HG03378 (cell line): Measurements from ENCODE around the gene ZDHHC5.
"Not testable (repeated sequence)": the region's sequence is repeated elsewhere in the genome, so short reads cannot be mapped to it uniquely, and the experiment has no call there.

ENCODE experiments used
- ATAC-seq: cut with Tn5 transposase; IDR thresholded peaks from one replicate; pipeline ENCODE4 v1.9.1; 2021; ENCODE audit warnings: mild to moderate bottlenecking, moderate library complexity; ENCODE audit not compliant: unreplicated experiment

Gene ZDHHC5

DNA sequence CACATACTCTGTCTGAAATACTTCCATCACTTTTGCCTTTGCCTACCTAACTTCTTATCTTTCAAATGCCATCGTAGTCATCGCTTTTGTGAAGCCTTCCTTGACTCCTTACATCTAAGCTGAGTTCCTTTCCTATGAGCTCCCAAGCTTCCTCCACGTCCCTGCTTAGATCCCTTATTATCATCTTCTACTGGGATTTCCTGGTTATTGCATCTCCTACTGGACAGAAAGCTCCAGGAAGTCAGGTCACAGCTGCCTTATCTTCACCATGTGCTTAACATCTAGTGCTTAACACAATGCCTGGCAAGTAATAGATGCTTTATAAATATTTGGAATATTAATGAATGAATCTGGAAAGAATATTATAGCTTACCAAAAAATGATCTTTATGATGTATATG, 24.1 kb upstream of the ZDHHC5 start:
- ATAC-seq: no peak

DNA sequence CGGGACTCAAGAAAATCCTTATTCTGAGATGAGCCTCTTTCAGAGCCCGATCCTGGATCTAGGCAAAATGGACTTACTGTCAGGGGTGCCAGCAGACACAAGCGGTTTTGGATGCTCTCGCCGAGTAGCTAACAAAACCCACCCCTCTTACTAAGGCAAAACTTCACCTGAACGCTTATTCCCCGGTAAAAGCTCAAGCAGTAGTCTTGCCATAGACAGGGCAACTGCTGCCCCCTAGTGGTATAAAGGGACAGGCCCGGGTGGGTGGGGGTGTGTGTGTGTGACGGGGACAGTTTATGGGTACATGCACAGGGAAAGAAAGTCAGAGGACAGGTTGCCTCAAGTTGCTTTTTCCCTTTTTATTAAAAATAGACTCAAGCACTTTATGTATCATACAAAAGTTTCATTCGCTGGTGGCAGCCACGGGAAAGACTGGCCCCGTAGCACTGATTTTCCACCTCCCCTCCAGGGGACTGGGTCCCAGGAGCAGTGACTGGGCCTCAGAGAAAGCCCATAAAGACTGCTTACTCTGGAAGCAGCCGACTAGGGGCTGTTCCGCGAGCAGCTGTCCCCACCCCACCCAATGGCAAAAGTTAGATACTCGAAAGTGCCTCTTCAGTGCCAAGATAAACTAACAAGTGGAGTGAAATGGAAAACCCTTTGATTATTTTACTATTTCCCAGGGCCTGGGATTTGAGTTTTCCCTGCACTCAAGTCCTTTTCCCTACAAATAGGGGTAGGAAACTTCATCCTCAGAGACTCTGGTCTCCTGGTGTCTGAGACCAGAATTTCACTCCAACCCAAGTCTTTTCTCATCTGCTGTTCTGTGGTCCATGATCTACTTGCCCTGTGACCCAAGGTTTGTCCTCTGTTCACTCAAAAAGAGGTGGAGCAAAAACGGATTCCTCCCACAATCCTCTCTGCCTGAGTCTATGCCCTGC, 22.9 kb upstream of the ZDHHC5 start:
- ATAC-seq: peak; percentile 42

DNA sequence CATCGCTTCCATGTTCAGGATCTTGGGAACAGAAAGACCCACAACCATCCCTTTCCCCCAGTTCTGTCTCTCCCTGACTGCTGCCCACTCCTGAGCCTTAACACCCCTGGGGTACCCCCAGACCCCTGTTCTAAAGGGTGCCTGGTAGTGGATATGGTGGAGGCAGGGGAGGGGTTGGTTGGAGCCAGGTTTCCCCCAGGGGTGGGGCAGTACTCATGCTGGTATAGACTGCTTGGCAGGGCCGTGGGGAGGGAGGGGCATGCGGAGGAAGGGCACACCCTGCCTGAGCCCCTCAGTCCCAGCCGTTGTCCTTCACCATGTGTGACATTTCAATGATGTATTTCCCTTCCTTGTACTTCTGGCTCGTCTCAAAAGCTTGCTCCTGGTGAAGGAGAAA, 22.2 kb upstream of the ZDHHC5 start:
- ATAC-seq: no peak

DNA sequence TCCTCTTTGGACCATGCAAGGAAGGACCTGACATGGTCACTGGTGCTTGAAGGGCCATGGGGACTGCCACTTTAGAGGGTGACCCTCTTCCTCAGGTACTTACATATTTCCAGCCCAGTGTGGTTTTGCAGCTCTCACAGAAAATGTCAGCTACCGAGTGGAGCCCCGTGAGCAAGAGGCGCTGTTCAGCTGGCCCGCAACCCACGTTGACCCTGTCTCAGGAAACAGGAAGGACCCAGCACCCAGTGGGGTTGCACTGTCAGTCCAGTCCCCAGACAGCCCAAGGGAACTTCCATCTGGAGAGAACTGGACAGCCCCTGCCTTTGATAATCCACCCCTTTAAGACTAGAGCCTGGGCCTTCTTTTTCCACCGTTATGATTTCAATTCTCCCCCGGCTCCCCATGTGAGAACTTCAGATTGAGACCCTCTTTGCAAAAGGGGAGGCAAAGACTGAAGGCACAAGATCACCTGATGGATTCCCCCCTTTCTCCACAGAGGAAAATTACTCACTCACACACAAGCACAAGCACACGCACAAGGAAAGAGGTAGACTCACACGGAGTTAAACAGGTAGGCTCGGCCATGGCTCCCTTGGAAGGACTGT, 21.6 kb upstream of the ZDHHC5 start:
- ATAC-seq: no peak

DNA sequence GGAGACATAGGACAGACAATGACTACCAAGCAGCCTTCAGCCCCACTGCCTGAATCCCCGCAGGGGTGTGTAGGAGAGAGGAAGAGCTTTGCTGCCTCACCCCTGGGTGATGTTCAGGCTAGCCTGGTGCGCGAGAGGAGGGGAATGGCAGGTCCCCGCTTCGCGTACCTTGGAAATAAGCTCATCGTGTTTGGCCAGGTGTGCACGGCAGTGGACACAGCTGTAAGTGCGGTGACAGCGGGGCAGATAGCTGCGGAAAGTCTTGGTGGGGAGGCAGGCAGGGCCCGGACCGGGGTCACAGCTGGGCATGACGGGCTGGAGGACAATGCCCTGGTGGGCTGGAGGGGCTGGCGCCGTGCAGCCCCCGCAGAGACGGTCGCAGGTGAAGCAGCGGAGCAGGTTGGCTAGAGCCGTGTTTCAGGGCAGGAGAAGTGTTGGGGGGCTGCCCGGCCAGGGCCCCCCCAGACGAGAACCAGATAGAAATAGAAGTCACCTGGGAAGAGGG, 21.1 kb upstream of the ZDHHC5 start:
- ATAC-seq: no peak

DNA sequence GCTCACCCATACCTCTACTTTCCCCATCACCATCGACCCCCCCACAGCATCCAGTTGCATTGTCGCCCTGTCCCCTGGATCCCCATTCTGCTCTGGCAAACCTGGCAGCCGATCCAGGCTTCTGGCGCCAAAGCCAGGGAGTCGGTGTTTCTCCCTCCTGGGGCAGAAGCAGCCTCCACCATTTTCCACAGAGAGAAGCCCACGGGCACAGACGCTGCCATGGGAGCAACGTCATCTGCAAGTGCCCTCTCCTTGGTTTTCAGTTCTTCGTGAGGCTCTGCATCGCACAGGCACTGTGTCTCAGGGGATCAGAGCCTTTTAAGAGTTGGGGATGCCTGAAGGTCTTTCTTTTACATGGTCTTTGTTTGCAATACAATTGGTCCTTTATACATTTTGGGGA, 20.5 kb upstream of the ZDHHC5 start:
- no peak for ATAC-seq

DNA sequence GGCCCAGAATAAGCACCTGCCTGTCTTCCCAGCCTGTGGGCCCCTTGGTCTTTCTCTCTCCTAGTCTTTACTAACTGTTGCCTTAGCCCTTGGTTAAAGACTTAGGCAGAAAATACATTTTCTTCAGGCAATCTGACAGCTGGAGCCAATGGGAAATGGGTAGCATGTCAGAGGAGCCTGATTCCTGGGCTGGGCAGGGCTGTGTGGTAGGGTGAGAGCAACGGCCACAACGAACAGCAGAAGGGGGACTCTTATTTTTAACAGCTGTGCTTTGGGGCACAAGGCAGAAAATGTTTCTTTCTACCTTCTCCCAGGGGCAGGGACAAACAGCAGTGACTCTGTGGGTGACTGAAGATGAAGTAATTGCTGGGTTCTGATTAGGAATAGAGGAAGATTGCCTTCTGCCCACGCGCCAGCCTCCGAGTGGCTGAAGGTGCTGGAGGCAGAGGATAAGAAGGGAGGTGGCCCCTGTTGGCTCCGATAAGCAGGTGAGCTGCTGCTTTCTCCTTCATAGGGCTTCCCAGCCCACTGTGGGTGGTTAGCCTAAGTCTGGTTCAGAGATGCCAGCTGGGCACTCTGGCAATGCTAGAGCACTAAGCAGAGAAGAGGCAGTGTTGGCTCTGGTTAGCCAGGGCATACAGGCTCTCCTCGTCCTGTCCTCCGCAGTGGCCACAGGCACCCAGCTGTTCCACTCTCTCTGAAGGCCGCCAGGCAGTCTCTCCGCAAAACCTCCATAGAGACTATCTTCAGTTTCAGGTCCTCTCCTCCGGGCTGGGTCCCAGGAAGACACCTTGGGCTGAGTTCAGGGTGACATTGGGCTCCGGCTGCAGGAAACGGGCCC, 19.7 kb upstream of the ZDHHC5 start:
- ATAC-seq: no peak

DNA sequence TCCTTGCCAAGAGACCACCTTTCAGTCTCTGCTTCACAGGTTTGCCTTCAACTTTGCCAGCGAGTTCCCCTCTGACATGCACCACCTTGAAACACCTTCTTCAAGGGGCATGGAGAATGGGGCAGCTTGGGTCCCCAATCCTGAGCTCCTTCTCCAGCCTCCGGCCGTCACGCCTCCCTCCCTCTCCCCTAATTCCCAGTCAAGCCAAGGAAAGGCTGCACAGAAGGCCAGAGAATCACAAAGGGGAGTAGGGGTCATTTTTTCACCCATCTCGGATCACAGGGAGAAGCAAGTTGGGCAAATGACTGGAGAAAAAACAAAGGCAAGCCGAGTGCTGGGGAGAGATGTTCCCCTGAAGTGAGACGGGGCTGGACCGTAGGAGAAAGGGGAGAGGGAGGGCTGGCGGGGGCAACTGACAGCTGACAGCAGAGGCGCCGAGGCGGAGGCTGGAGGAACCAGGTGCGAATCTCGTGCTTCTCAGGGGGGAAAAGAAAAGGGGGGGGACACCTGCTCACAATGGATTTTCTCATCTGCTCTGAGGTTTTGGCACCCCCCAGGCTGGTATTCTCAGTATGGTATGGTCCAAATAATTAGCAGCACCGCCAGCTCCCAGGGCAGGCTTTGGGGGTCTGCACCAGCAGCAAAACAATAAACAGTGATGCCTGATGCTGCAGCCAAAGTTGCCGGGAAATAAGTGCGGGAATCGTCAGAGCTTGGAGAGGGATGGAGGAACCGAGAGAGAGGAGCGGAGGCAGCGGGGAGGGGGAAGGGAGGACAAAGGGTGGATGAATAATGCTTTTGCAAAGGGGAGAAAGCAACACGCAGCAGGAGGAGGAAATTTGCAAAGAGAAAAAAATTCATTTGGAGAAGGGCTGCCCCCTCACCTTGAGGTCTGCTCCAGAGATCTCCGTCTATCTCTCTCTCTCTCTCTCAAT, 18.8 kb upstream of the ZDHHC5 start:
- ATAC-seq: no peak

DNA sequence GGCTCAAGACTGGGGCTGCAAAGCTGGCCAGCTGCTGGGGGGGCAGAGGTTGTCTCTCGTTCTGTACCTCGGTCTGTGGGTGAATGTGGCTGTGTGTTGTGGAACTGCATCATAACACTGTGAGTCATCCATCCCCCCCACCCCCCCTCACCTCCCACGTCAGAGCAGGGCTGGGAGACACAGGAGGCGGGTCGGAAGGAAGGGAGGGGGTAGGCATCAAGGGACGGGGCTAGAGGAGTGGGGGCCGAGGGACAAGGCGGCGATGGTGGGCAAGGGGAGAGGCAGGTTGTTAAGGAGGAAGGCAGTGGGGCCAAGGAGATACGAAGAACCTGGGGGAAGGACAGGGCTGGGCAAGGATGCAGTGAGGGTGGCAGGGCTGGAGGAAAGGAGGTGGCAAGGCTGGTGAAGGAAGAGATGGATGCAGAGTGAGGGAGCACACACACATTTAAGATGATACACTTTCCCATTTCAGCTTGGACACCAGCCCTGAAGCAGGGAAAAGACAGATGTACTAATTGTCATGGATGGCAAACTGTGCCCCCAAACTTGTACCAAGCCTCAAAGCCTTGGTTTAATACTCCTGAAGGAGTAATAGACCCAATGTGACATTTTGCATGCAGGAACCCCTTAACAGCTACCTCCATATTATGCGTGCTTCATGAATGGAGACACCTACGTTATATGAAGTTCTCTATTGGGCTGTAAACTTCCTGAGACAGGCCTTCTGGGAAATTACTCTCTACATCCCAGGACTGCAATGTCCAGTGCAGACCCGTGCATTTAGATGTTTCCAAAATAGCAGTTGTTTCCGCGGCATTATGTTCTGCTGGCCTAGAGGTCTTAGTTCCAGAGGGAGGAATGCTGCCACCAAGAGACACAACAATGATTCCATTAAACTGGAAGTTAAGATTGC, 17.8 kb upstream of the ZDHHC5 start, which contains the start of gene YPEL4:
TSS of gene YPEL4 (minus strand) at position 87 of the 913 bp plus-strand sequence. CDS start 2,805 bp downstream, outside the sequence.
- ATAC-seq: no peak

DNA sequence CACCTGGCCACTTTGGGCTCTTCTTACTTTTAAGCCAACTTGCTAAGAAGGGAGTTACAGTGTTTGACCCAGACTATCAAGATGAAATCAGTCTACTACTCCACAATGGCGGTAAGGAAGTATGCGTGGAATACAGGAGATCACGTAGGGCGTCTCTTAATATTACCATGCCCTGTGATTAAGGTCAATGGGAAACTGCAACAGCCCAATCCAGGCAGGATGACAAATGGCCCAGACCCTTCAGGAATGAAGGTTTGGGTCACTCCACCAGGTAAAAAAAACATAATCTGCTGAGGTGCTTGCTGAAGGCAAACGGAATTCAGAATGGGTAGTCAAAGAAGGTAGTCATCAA, 17.2 kb upstream of the ZDHHC5 start:
- no peak for ATAC-seq

DNA sequence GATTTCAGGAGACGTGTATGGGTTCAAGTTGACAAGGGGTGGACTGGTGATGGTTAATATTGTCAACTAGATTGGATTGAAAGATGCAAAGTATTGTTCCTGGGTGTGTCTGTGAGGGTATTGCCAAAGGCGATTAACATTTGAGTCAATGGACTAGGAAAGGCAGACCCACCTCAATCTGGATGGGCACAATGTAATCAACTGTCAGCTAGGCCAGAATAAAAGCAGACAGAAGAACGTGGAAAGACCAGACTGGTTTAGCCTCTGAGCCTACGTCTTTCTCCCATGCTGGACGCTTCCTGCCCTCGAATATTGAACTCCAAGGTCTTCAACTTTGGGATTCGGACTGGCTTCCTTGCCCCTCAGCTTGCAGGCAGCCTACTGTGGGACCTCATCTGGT, 16.5 kb upstream of the ZDHHC5 start:
- ATAC-seq: no peak

DNA sequence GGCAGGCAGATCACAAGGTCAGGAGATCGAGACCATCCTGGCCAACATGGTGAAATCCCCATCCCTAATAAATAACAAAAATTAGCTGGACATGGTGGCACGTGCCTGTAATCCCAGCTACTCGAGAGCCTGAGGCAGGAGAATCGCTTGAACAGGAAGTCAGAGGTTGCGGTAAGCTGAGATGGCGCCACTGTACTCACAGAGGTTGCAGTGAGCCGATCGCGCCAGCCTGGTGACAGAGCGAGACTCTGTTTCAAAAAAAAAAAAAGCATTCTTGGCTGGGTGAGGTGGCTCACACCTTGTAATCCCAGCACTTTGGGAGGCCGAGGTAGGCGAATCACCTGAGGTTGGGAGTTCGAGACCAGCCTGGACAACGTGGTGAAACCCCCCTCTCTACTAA, 15.7 kb upstream of the ZDHHC5 start:
- not testable (repeated sequence) for ATAC-seq

DNA sequence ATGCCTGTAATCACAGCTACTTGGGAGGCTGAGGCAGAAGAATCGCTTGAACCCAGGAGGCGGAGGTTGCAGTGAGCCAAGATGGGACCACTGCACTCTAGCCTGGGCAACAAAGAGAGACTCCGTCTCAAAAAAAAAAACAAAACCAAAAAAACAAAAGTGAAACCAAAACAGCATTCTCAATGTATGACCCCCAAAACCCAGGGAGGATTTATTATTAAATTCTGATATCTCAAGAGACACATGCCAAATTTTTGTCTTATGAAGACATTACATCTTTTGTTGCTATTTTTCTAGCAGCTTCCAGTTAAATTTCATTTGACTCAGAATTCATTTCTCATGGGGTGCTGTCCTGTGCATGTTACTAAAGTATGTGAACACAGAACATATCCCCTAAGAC, 15.3 kb upstream of the ZDHHC5 start:
- ATAC-seq: no peak

DNA sequence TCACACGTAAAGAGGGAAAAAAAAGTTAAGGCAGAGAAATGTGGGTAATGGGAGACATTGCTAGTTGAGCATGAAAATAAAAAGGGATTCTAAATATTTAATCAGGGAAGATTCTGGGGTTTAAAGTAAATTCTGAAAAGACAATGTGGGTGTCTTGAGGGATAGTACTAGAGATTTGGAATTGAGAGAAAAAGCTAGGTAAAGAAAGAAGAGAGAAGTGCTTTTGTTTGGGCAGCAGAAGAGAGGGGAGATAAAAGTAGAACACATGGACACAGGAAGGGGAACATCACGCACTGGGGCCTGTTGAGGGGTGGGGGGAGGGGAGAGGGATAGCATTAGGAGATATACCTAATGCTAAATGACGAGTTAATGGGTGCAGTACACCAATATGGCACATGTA, 14.8 kb upstream of the ZDHHC5 start:
- no peak for ATAC-seq

DNA sequence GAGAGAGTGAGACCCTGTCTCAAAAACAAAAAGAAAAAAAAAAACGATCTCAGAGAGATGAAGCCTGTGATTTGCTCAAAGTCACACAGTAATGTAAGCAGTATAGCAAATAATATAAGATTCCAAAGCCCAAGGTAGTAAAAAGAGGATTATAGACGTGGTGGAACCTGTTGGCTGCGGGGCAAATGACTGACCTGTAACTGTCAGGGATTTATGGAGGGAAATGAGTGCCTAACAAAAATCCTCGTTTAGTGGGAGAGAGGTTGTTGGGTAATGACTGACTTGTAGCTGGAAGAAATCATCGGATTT, 11.1 kb upstream of the ZDHHC5 start:
- ATAC-seq: no peak

DNA sequence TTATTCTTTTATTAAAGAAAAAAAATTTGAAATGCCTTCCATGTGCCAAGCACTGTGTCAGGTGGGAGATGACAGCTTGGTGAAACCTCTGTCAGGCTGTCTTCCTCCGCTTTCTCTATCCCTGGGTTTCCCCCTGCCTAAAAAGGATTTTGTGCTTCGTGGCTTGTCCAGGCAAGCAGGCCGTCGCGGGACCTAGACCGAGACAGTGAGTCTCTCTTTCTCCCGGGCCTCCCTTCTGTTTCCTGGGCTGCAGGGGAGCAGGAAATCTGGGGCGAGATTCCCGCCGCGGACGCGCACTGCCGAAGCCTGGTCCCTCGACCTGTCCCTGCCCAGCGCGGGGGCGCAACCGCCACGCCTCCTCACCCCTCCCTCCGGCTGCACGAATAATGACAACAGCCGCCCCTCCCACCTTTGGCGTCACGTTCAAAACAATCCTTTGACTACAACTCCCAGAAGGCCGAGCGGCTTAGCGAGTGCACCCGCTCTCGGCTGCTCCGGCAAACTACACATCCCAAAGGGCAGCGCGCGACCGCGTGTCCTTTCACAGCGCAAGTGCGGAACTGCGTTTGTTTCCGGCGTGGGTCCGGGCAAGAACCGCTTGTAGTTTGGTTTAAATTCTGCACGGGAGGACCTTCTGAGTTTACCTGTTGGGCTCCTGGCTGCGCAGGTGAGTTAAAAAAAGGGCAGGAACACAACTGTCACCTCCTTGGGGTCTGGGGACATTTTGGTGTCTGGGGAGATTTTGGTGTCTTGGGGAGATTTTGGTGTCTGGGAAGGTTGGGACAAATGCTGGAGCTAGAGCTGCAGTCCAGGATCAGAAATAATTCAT, 10.5 kb upstream of the ZDHHC5 start, which contains the start of gene CLP1:
TSS of gene CLP1 (plus strand) at position 569 of the 829 bp plus-strand sequence. CDS start 1,715 bp downstream, outside the sequence.
- peak; percentile 98 for ATAC-seq

DNA sequence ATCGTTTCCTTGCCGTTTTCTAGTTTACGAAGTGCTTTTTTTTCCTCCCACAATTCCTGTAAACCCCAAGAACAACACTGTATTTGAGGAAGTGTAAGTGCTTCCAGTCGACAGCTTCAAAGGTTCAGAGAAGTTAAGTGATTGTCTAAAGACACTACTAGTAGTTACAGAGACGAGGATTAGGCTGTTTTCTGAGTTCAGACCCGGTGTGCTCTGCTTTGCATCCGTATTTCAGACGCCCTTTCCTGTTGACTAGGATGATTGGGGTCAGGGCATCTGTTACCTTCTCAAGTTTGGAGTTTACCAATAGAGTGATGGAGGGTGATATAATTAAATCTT, 9.9 kb upstream of the ZDHHC5 start:
- ATAC-seq: no peak

DNA sequence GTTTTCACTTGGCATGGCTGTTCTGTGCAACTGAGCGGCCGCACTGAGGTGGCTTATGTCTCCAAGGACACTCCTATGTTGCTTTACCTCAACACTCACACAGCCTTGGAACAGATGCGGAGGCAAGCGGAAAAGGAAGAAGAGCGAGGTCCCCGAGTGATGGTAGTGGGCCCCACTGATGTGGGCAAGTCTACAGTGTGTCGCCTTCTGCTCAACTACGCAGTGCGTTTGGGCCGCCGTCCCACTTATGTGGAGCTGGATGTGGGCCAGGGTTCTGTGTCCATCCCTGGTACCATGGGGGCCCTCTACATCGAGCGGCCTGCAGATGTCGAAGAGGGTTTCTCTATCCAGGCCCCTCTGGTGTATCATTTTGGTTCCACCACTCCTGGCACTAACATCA, 8.2 kb upstream of the ZDHHC5 start:
- ATAC-seq: no peak
